CD4-positive, alpha-beta memory T cell (primary cell): ENCODE data around the gene IRGC. TPM values are rescaled to one million over a fixed set of nuclear protein-coding genes. Genes with fewer than 3 reads are reported as not detected.

Experiments
- CTCF ChIA-PET: fragments of 350-600 bp; sonication (Branson Sonifier 250); formaldehyde crosslinking; loops from one replicate; lab custom pipeline; 2021; ENCODE audit warnings: inconsistent platforms; ENCODE audit not compliant: partially characterized antibody; lab: Charles Lee
- POLR2A ChIA-PET: fragments of 350-600 bp; sonication (Branson Sonifier 250); formaldehyde crosslinking; loops from one replicate; lab custom pipeline; 2021; ENCODE audit not compliant: partially characterized antibody; lab: Charles Lee
- DNase-seq, 5 donors: peaks; one replicate each; pipeline versions ENCODE4 v3.0.0 to v3.0.0-alpha.2; 2020 to 2022; ENCODE audit warnings: mixed read lengths in 1 of 5
- H3K27ac ChIP-seq: one replicate; pipeline ENCODE4 v1.7.0; 2013; ENCODE audit warnings: low read depth, low read length
- H3K27me3 ChIP-seq: 2 replicates; pipeline ENCODE4 v1.7.0; 2013; ENCODE audit warnings: mild to moderate bottlenecking, low read length, moderate library complexity; ENCODE audit not compliant: insufficient read depth
- H3K36me3 ChIP-seq: 2 replicates; pipeline ENCODE4 v1.7.0; 2013; ENCODE audit warnings: mild to moderate bottlenecking, low read length, moderate library complexity; ENCODE audit not compliant: insufficient read depth
- H3K4me1 ChIP-seq: 2 replicates; pipeline ENCODE4 v1.7.0; 2013; ENCODE audit warnings: mild to moderate bottlenecking, low read length, moderate library complexity; ENCODE audit not compliant: insufficient read depth
- H3K4me3 ChIP-seq, 2 donors: one replicate each; pipeline ENCODE4 v1.7.0; 2013; ENCODE audit warnings: low read length in 2 of 2, mild to moderate bottlenecking in 1 of 2
- H3K9me3 ChIP-seq, 2 donors: one replicate each; pipeline ENCODE4 v1.7.0; 2013; ENCODE audit warnings: low read length in 2 of 2, control low read depth in 1 of 2; ENCODE audit not compliant: control insufficient read depth in 1 of 2
- H3K27ac Mint-ChIP-seq, 7 donors: one replicate each; pipeline ENCODE4 v1.8.0; 2020 to 2021; ENCODE audit warnings: mixed read lengths in 7 of 7, mild to moderate bottlenecking in 6 of 7, inconsistent platforms in 3 of 7, moderate library complexity in 3 of 7
- H3K27me3 Mint-ChIP-seq, 2 donors: one replicate each; pipeline ENCODE4 v1.8.0; 2020 to 2021; ENCODE audit warnings: mixed read lengths in 2 of 2
- H3K36me3 Mint-ChIP-seq, 2 donors: one replicate each; pipeline ENCODE4 v1.8.0; 2020 to 2021; ENCODE audit warnings: mixed read lengths in 2 of 2, inconsistent platforms in 1 of 2, mild to moderate bottlenecking in 1 of 2
- H3K4me1 Mint-ChIP-seq, 4 donors: one replicate each; pipeline ENCODE4 v1.8.0; 2020 to 2021; ENCODE audit warnings: mixed read lengths in 4 of 4, mild to moderate bottlenecking in 1 of 4
- H3K4me3 Mint-ChIP-seq, 8 donors: one replicate each; pipeline ENCODE4 v1.8.0; 2020 to 2021; ENCODE audit warnings: mixed read lengths in 8 of 8, mild to moderate bottlenecking in 7 of 8, moderate library complexity in 6 of 8, inconsistent platforms in 3 of 8
- H3K9me3 Mint-ChIP-seq, 8 donors: one replicate each; pipeline ENCODE4 v1.8.0; 2020 to 2021; ENCODE audit warnings: mixed read lengths in 8 of 8, mild to moderate bottlenecking in 5 of 8, inconsistent platforms in 3 of 8, moderate library complexity in 1 of 8
- intact Hi-C: fragments of 100-400 bp; cut with micrococcal nuclease; formaldehyde crosslinking; loops from one replicate; pipeline ENCODE4 v1.15.1; 2023
- polyA plus RNA-seq, 2 donors: library from polyadenylated mRNA; unstranded; fragments of 300-500 nt; fragmentation: Illumina TruSeq; gene quantifications; one replicate each; pipeline ENCODE4 v1.2.3, GENCODE V29; 2021
- total RNA-seq, 2 experiments: library from RNA; stranded (reverse); gene quantifications; one replicate each; pipeline ENCODE4 v1.2.3, GENCODE V29; 2021

Gene IRGC
- total and polyA plus RNA-seq, 4 experiments from 2014 or later, result not detected

DNA sequence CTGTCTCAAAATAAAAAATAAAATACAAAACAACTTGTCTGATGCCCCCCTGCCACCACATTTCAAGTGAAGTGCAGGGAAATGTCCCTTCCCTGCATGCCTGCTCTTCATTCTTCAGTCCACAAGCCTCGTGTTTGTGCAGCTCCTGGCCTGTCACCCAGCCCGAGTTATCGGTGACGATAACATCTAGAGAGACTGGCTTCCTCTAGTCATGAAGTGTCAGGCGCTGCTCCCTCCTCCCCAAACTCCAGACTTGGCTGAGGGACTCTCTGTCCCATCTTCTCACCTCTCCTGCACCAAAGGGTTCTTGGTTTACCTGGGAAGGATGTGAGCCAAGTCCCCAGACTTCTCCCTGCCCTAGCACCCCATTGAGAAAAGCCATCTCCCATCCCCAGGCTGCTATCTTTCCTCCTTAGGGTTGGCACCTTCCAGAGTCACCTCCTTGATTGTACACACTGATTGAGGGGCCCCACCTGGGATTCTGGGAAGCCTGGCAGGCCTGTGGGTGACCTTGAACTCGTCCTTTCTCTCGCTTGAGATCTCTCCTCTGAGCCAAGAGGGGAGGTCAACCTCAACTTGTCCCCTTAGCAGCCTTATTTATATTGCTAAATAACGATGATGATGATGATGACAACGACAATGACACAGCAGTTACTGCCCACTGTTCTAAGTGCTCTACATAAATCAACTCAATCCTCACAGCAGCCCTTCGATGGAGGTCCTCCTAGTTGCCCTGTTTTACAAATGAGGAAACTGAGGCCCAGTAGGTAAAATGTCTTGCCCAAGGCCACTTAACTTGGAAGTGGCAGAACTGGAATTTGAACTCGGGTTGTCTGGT, 32.8 kb upstream of the IRGC start:
- peak overlapping the region in 1 of 7 donors; percentile 6 for H3K27ac Mint-ChIP-seq
- no peaks in the 10 kb centered on the region for H3K4me1 Mint-ChIP-seq
- Histone ChIP-seq H3K4me3 (no peak overlapping the region), H3K27ac (no peak overlapping the region), H3K36me3 (no peaks in the 10 kb centered on the region), H3K9me3 (no peaks in the 10 kb centered on the region), H3K27me3 (no peaks in the 10 kb centered on the region), H3K4me1 (no peaks in the 10 kb centered on the region)
- ChIA-PET CTCF (no interaction called here), POLR2A (interaction anchor here (0.5 kb wide), 1 partner anchor 243 kb away, joined by 4 read pairs; no protein-coding TSS in a partner anchor)
- no peaks in the 10 kb centered on the region for H3K27me3 Mint-ChIP-seq
- H3K36me3 Mint-ChIP-seq, result no peaks in the 10 kb centered on the region
- H3K9me3 Mint-ChIP-seq, result no peaks in the 10 kb centered on the region
- no peak overlapping the region for H3K4me3 Mint-ChIP-seq
- intact Hi-C loops, result no loop called here
- no peak for DNase-seq

DNA sequence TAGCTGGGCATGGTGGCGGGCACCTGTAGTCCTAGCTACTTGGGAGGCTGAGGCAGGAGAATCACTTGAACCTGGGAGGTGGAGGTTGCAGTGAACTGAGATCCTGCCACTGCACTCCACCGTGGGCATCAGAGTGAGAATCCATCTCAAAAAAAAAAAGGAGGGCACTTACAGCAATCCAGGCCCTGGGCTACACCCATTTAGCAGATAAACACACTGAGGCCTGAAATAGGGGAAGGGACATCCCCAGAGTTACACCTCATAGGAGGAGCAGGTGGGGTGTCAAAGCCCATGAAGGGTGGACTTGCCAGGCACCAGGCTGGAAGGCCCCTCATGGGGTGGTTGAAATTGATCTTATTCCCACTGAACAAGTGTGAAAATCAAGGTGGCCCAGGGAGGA, 32.0 kb upstream of the IRGC start:
- H3K4me3 ChIP-seq, result no peak overlapping the region
- ChIA-PET CTCF (no interaction called here), POLR2A (no interaction called here)
- Mint-ChIP-seq H3K27ac (no peak overlapping the region), H3K4me1 (no peaks in the 10 kb centered on the region), H3K27me3 (no peaks in the 10 kb centered on the region), H3K9me3 (no peaks in the 10 kb centered on the region), H3K4me3 (no peak overlapping the region), H3K36me3 (no peaks in the 10 kb centered on the region)
- H3K27ac ChIP-seq, result no peak overlapping the region
- no peaks in the 10 kb centered on the region for H3K36me3 ChIP-seq
- intact Hi-C loops, result no loop called here
- H3K9me3 ChIP-seq, result no peaks in the 10 kb centered on the region
- no peaks in the 10 kb centered on the region for H3K27me3 ChIP-seq
- no peaks in the 10 kb centered on the region for H3K4me1 ChIP-seq
- DNase-seq, result no peak

DNA sequence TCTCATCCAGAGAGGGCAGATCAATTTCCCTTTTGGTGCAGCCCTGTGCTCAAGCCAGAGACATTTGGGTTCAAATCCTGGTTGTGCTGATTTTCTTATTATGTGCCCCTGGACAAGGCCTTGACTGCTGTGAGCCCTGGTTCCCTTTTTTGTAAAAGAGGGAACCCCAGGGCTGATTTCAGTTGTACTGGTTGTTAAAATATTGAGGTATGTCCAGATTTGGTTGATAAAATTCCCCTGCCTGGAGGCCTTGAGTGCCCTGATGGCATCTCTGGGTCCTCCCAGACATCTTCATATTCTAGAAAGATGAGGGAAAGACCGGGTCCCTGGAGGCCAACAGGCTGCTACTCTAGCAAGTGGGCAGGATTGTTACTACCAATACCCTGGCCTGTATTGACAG, 31.6 kb upstream of the IRGC start:
- Mint-ChIP-seq H3K9me3 (no peaks in the 10 kb centered on the region), H3K27ac (no peak overlapping the region), H3K36me3 (no peaks in the 10 kb centered on the region), H3K4me3 (no peak overlapping the region), H3K27me3 (no peaks in the 10 kb centered on the region), H3K4me1 (no peaks in the 10 kb centered on the region)
- H3K27me3 ChIP-seq, result no peaks in the 10 kb centered on the region
- CTCF ChIA-PET, result no interaction called here
- H3K36me3 ChIP-seq, result no peaks in the 10 kb centered on the region
- no peak for DNase-seq
- POLR2A ChIA-PET, result no interaction called here
- H3K27ac ChIP-seq, result no peak overlapping the region
- intact Hi-C loops, result no loop called here
- no peaks in the 10 kb centered on the region for H3K4me1 ChIP-seq
- no peaks in the 10 kb centered on the region for H3K9me3 ChIP-seq
- no peak overlapping the region for H3K4me3 ChIP-seq

- no peaks in the 10 kb centered on the region for H3K9me3 ChIP-seq
- no peaks in the 10 kb centered on the region for H3K4me1 ChIP-seq
- Mint-ChIP-seq H3K36me3 (peaks cover 0 to 2% of the 10 kb centered on the region in 2 donors), H3K4me1 (no peaks in the 10 kb centered on the region), H3K27ac (no peak overlapping the region), H3K9me3 (peaks cover 0 to 26% (median 22%) of the 10 kb centered on the region in 8 donors), H3K4me3 (no peak overlapping the region), H3K27me3 (no peaks in the 10 kb centered on the region)
- intact Hi-C loops, result no loop called here
- no peak overlapping the region for H3K27ac ChIP-seq
- DNase-seq, result no peak
- POLR2A ChIA-PET, result no interaction called here
- no peaks in the 10 kb centered on the region for H3K36me3 ChIP-seq
- CTCF ChIA-PET, result no interaction called here
- no peaks in the 10 kb centered on the region for H3K27me3 ChIP-seq
- no peak overlapping the region for H3K4me3 ChIP-seq
These were observed 28.2 kb upstream of the IRGC start for GRCh38 chr19:43687660-43687997.

- DNase-seq, result no peak
- ChIA-PET CTCF (no interaction called here), POLR2A (no interaction called here)
- peaks cover 2 to 4% of the 10 kb centered on the region in 2 donors for H3K36me3 Mint-ChIP-seq
- H3K9me3 Mint-ChIP-seq, result peaks cover 0 to 29% (median 22%) of the 10 kb centered on the region in 8 donors
- Histone ChIP-seq H3K36me3 (no peaks in the 10 kb centered on the region), H3K27me3 (no peaks in the 10 kb centered on the region), H3K27ac (no peak overlapping the region), H3K4me1 (no peaks in the 10 kb centered on the region), H3K9me3 (no peaks in the 10 kb centered on the region), H3K4me3 (no peak overlapping the region)
- no peak overlapping the region for H3K4me3 Mint-ChIP-seq
- H3K4me1 Mint-ChIP-seq, result no peaks in the 10 kb centered on the region
- H3K27me3 Mint-ChIP-seq, result peaks cover 0 to 2% of the 10 kb centered on the region in 2 donors
- H3K27ac Mint-ChIP-seq, result peak overlapping the region in 1 of 7 donors; percentile 35
- intact Hi-C loops, result no loop called here
These were observed 27.7 kb upstream of the IRGC start for GRCh38 chr19:43688059-43688701.

DNA sequence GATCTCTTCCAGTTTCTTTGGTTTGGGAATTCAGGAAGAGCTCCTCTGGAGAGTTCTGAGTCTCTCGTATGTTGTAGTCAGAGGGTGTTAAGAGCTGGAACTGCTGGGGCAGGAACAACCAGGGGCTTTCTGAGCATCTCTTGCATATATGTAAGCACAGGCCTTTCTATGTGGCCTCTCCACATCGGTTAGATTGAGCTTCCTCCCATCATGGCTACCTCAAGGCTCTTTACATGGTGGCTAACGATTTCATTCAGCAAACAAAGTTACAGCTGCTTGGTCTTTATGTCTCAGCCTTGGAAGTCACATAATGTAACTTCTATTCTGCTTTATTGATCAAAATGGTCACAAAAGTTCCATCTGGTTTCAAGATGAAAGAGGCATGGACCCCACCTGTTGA, 25.4 kb upstream of the IRGC start:
- H3K36me3 Mint-ChIP-seq, result peaks cover 2 to 4% of the 10 kb centered on the region in 2 donors
- Histone ChIP-seq H3K36me3 (no peaks in the 10 kb centered on the region), H3K27me3 (no peaks in the 10 kb centered on the region), H3K4me3 (no peak overlapping the region), H3K9me3 (no peaks in the 10 kb centered on the region), H3K27ac (no peak overlapping the region), H3K4me1 (no peaks in the 10 kb centered on the region)
- POLR2A ChIA-PET, result no interaction called here
- CTCF ChIA-PET, result no interaction called here
- no peaks in the 10 kb centered on the region for H3K4me1 Mint-ChIP-seq
- intact Hi-C loops, result no loop called here
- peaks cover 0 to 32% (median 25%) of the 10 kb centered on the region in 8 donors for H3K9me3 Mint-ChIP-seq
- H3K27ac Mint-ChIP-seq, result no peak overlapping the region
- peaks cover 0 to 2% of the 10 kb centered on the region in 2 donors for H3K27me3 Mint-ChIP-seq
- H3K4me3 Mint-ChIP-seq, result no peak overlapping the region
- DNase-seq, result no peak

- Histone ChIP-seq H3K4me3 (no peak overlapping the region), H3K27me3 (no peaks in the 10 kb centered on the region), H3K4me1 (no peaks in the 10 kb centered on the region), H3K36me3 (no peaks in the 10 kb centered on the region), H3K27ac (no peak overlapping the region), H3K9me3 (no peaks in the 10 kb centered on the region)
- Mint-ChIP-seq H3K27me3 (peaks cover 0 to 2% of the 10 kb centered on the region in 2 donors), H3K4me3 (no peak overlapping the region), H3K4me1 (no peaks in the 10 kb centered on the region), H3K9me3 (peaks cover 0 to 33% (median 25%) of the 10 kb centered on the region in 8 donors), H3K27ac (no peak overlapping the region), H3K36me3 (peaks cover 2 to 4% of the 10 kb centered on the region in 2 donors)
- intact Hi-C loops, result no loop called here
- DNase-seq, result no peak
- ChIA-PET POLR2A (no interaction called here), CTCF (no interaction called here)
These were observed 25.0 kb upstream of the IRGC start for GRCh38 chr19:43690890-43691289.
